ENCODE results near the gene BLOC1S4.

Gene BLOC1S4

GRCh38 chr4:6763330-6763851 lies 47.4 kb downstream of the BLOC1S4 start:
- no peak for DNase-seq (ENCODE audit: low read depth in 3 of 3)

- DNase-seq (ENCODE audit: low read depth in 3 of 3), result no peak
Observed at GRCh38 chr4:6764976-6765620, 49.1 kb downstream of the BLOC1S4 start.

GRCh38 chr4:6765703-6766102 lies 49.7 kb downstream of the BLOC1S4 start:
- DNase-seq (ENCODE audit: low read depth in 3 of 3), result no peak

Data from stimulated activated CD4-positive, alpha-beta T cell treated with anti-CD3 and anti-CD28 coated beads, TNF-alpha, amount 100 ng/mL, for 4 hours (primary cell).